Stomach smooth muscle (tissue), 2 donors: ENCODE measurements around the gene SLC35F1.

Experiments used
- H3K27ac ChIP-seq: one replicate; pipeline ENCODE4 v1.7.0; 2013; ENCODE audit warnings: mild to moderate bottlenecking, low read length, inconsistent platforms
- H3K27me3 ChIP-seq, 2 donors: one replicate each; pipeline ENCODE4 v1.7.0; 2013; ENCODE audit warnings: low read length in 2 of 2; ENCODE audit not compliant: insufficient read depth in 2 of 2, control insufficient read depth in 1 of 2
- H3K36me3 ChIP-seq, 2 donors: one replicate each; pipeline ENCODE4 v1.7.0; 2013; ENCODE audit warnings: low read length in 2 of 2; ENCODE audit not compliant: control insufficient read depth in 2 of 2, insufficient read depth in 2 of 2
- H3K4me1 ChIP-seq: one replicate; pipeline ENCODE4 v1.7.0; 2013; ENCODE audit warnings: low read length; ENCODE audit not compliant: control insufficient read depth, insufficient read depth
- H3K4me3 ChIP-seq, 2 donors: one replicate each; pipeline ENCODE4 v1.7.0; 2013; ENCODE audit warnings: low read length in 2 of 2
- H3K9ac ChIP-seq, 2 donors: one replicate each; pipeline ENCODE4 v1.7.0; 2013; ENCODE audit warnings: low read length in 2 of 2, mild to moderate bottlenecking in 1 of 2
- H3K9me3 ChIP-seq, 2 donors: one replicate each; pipeline ENCODE4 v1.7.0; 2013; ENCODE audit warnings: low read length in 2 of 2; ENCODE audit not compliant: control insufficient read depth in 2 of 2
- donor health status: healthy.
- donor health status: Pancreatic carcinoma.

The SLC35F1 gene

GRCh38 chr6:117927866-117928265 is 20.8 kb downstream of the SLC35F1 start:
- no peak overlapping the region for H3K4me3 ChIP-seq
- no peaks in the 10 kb centered on the region for H3K27me3 ChIP-seq
- H3K36me3 ChIP-seq, result no peaks in the 10 kb centered on the region
- H3K9me3 ChIP-seq, result no peaks in the 10 kb centered on the region
- no peaks in the 10 kb centered on the region for H3K4me1 ChIP-seq
- H3K27ac ChIP-seq, result no peak overlapping the region
- H3K9ac ChIP-seq, result no peak overlapping the region

- Histone ChIP-seq H3K4me3 (no peak overlapping the region), H3K27ac (no peak overlapping the region), H3K4me1 (no peaks in the 10 kb centered on the region), H3K9me3 (no peaks in the 10 kb centered on the region), H3K36me3 (no peaks in the 10 kb centered on the region), H3K9ac (no peak overlapping the region), H3K27me3 (no peaks in the 10 kb centered on the region)
These were observed 21.8 kb downstream of the SLC35F1 start for GRCh38 chr6:117928833-117929232.

DNA sequence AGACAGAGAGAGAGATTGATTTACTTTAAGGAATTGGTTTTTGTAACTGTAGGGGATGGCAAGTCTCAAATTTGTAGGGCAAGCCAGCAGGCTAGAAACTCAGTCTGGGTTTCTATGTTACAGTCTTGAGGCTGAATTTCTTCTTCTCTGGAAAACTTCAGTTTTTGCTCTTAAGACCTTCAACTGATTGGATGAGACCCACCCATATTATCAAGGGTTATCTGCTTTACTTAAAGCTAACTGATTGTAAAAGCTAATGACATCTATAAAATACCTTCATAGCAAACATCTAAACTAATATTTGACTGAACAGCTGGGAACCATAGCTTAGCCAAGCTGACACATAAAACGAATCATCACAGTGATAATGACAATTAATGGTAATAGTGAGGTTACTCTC is 22.4 kb downstream of the SLC35F1 start:
- no peak overlapping the region for H3K9ac ChIP-seq
- no peaks in the 10 kb centered on the region for H3K9me3 ChIP-seq
- no peak overlapping the region for H3K4me3 ChIP-seq
- no peaks in the 10 kb centered on the region for H3K4me1 ChIP-seq
- H3K27ac ChIP-seq, result no peak overlapping the region
- no peaks in the 10 kb centered on the region for H3K27me3 ChIP-seq
- no peaks in the 10 kb centered on the region for H3K36me3 ChIP-seq

GRCh38 chr6:117930645-117931044 is 23.6 kb downstream of the SLC35F1 start:
- Histone ChIP-seq H3K27ac (no peak overlapping the region), H3K9me3 (no peaks in the 10 kb centered on the region), H3K4me3 (no peak overlapping the region), H3K27me3 (no peaks in the 10 kb centered on the region), H3K36me3 (no peaks in the 10 kb centered on the region), H3K4me1 (no peaks in the 10 kb centered on the region), H3K9ac (no peak overlapping the region)

- Histone ChIP-seq H3K9ac (no peak overlapping the region), H3K36me3 (no peaks in the 10 kb centered on the region), H3K4me1 (no peaks in the 10 kb centered on the region), H3K4me3 (no peak overlapping the region), H3K9me3 (no peaks in the 10 kb centered on the region), H3K27me3 (no peaks in the 10 kb centered on the region), H3K27ac (no peak overlapping the region)
These were observed 24.9 kb downstream of the SLC35F1 start for GRCh38 chr6:117932001-117932400.

DNA sequence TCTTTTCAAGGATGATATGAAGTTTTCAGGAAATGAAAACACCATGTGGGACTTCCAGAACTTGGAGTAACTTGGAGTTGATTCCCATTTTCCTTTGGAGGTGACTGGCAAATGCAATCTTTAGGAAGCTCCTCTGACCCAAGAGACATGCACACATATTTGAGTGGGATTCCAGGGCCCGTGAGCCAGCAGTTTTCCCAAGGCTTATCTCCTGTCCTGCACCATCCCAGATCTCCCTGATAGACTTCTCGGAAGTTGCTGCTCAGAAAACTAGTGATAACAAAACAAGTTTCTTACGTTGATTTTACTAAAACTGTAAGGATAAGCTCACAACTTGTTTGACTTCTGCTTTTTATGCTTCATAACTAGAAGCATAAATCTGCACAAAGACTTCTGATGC is 25.6 kb downstream of the SLC35F1 start:
- no peak overlapping the region for H3K27ac ChIP-seq
- no peaks in the 10 kb centered on the region for H3K4me1 ChIP-seq
- no peak overlapping the region for H3K9ac ChIP-seq
- no peak overlapping the region for H3K4me3 ChIP-seq
- H3K27me3 ChIP-seq, result no peaks in the 10 kb centered on the region
- H3K9me3 ChIP-seq, result no peaks in the 10 kb centered on the region
- H3K36me3 ChIP-seq, result no peaks in the 10 kb centered on the region

DNA sequence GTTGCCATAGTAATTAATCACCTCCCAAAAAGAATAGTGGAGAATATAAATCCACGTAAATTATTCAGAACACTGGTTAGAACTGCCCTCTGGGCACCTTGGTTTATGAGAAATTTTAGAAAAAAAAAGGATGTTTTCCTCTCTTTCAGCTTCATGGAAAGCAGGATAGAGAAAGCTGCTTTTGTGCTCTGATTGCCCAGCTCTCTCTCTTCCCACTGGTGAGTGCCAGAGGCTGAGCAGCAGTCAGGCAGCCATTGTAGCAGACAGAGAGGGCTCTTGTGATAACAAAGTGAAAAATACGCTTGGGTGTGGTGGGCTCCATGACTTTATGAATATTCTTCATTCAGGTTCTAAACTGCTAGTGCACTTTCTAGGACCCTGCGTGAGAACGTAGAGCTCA is 26.4 kb downstream of the SLC35F1 start:
- H3K9me3 ChIP-seq, result no peaks in the 10 kb centered on the region
- H3K36me3 ChIP-seq, result no peaks in the 10 kb centered on the region
- no peaks in the 10 kb centered on the region for H3K4me1 ChIP-seq
- no peak overlapping the region for H3K9ac ChIP-seq
- H3K4me3 ChIP-seq, result no peak overlapping the region
- H3K27me3 ChIP-seq, result no peaks in the 10 kb centered on the region
- H3K27ac ChIP-seq, result no peak overlapping the region

DNA sequence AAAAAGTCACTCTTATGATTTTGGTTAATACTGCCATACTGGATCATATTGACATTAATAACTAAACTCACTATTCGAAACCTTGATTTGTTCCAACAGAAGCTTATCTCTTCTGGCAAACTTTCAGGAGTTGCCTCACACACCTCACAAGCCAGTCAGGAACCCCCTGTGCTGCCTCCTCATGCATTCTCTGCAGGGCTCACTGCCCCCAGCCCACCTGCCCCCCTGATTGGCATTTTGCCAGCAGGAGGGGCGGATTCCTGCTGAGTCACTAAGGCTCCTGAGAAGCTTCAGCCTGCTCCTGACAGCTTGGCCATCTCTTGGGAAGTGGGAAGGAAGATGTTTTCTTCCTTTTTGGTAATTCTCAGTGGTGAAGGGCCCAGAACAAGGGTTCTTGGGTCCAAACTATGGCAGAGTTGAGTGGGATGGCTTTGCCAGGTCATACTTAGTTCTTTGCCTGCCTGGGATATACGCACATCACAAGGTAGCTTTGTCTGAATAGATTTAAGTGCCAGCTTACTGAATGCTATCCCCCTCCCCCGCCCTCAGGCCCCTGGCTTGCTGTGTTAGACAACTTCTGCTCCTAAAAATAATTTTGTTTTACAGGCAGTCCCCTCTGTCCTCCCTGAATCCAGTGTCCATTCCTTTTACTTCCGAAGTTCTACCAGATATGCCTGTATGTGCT is 31.4 kb downstream of the SLC35F1 start:
- Histone ChIP-seq H3K27ac (no peak overlapping the region), H3K4me3 (no peak overlapping the region), H3K36me3 (no peaks in the 10 kb centered on the region), H3K27me3 (no peaks in the 10 kb centered on the region), H3K9ac (no peak overlapping the region), H3K9me3 (no peaks in the 10 kb centered on the region), H3K4me1 (no peaks in the 10 kb centered on the region)

DNA sequence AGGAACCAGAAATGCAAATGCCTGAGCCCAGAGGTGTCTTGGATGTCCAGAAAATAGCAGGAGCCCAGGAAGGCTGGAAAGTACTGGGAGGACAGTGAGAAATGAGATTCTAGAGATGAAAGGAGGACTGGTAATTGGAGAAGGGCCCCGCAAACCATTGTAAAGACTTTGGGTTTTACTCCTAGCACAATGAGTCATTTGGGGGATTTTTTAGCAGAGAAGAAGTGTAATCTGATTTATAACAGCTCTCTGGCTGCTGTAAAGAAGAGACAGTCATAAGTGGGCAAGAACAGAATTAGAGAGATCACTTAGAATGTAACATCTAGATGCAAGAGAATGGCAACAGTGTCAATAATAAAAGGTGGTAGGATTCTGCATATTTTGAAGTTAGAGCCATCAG is 40.2 kb downstream of the SLC35F1 start:
- Histone ChIP-seq H3K36me3 (no peaks in the 10 kb centered on the region), H3K27me3 (no peaks in the 10 kb centered on the region), H3K9ac (no peak overlapping the region), H3K4me3 (no peak overlapping the region), H3K9me3 (no peaks in the 10 kb centered on the region), H3K27ac (no peak overlapping the region), H3K4me1 (no peaks in the 10 kb centered on the region)

GRCh38 chr6:117951783-117952182 is 44.7 kb downstream of the SLC35F1 start:
- H3K4me1 ChIP-seq, result no peaks in the 10 kb centered on the region
- no peaks in the 10 kb centered on the region for H3K27me3 ChIP-seq
- no peaks in the 10 kb centered on the region for H3K36me3 ChIP-seq
- H3K27ac ChIP-seq, result no peak overlapping the region
- H3K4me3 ChIP-seq, result no peak overlapping the region
- H3K9me3 ChIP-seq, result no peaks in the 10 kb centered on the region
- no peak overlapping the region for H3K9ac ChIP-seq

- no peak overlapping the region for H3K27ac ChIP-seq
- no peaks in the 10 kb centered on the region for H3K36me3 ChIP-seq
- H3K27me3 ChIP-seq, result no peaks in the 10 kb centered on the region
- no peak overlapping the region for H3K4me3 ChIP-seq
- no peaks in the 10 kb centered on the region for H3K9me3 ChIP-seq
- no peaks in the 10 kb centered on the region for H3K4me1 ChIP-seq
- no peak overlapping the region for H3K9ac ChIP-seq
These were observed 48.7 kb downstream of the SLC35F1 start for GRCh38 chr6:117955684-117956256.
